ENCODE data around the gene PPDPF.

PPDPF gene

DNA sequence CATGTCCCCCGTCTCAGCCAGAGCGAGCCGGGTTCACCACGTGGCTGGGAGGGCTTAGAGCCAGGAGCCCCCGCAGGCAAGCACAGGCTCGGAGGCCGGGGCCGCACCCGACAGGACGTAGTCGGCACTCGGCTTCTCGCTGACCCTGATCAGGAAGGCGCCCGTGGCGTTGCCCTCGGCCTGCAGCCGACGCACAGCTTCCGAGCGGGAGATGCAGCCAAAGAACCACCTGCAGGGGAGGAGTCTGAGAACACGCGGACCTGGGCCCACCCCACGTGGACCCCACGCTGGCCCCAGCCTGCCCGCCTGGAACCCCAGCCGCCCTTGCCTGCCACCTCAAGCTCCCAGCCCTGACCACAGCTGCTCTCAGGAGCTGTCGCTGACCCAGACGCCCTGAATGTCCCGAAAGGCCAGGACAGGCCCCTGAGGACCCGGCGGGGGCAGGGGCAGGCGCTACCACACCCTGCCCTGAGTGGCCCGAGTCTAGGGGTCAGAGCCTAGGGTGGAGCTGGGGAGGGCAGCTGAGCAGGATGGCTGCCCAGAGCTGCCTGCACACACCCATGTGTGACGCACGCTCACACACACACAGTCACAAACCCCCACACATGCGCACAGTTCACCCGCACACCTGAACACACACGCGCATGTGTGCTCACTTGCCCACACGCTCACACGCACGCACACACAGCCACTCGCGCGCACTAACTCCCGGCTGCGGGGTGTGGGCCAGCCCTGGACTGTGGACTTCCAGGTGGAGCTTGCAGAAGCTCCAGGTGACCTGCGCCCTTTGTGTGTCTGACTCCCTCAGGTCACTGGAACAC lies 14.5 kb downstream of the PPDPF start:
- no peak for DNase-seq (ENCODE audit: low read depth)
- no peak overlapping the region for H3K4me3 ChIP-seq (ENCODE audit: low read depth, low read length)
- TF ChIP-seq, protein P1, sequence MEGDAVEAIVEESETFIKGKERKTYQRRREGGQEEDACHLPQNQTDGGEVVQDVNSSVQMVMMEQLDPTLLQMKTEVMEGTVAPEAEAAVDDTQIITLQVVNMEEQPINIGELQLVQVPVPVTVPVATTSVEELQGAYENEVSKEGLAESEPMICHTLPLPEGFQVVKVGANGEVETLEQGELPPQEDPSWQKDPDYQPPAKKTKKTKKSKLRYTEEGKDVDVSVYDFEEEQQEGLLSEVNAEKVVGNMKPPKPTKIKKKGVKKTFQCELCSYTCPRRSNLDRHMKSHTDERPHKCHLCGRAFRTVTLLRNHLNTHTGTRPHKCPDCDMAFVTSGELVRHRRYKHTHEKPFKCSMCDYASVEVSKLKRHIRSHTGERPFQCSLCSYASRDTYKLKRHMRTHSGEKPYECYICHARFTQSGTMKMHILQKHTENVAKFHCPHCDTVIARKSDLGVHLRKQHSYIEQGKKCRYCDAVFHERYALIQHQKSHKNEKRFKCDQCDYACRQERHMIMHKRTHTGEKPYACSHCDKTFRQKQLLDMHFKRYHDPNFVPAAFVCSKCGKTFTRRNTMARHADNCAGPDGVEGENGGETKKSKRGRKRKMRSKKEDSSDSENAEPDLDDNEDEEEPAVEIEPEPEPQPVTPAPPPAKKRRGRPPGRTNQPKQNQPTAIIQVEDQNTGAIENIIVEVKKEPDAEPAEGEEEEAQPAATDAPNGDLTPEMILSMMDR (IDR thresholded peaks at IDR 0.05; ENCODE audit: insufficient read depth, low read depth, low read length, missing control alignments): no peak

- TF ChIP-seq, protein P1 (IDR thresholded peaks at IDR 0.05; ENCODE audit: insufficient read depth, low read depth, low read length, missing control alignments): no peak
- H3K4me3 ChIP-seq (ENCODE audit: low read depth, low read length): peak overlapping the region; percentile 59
- no peak for DNase-seq (ENCODE audit: low read depth)
Observed at GRCh38 chr20:63536241-63536977, 15.8 kb downstream of the PPDPF start.

DNA sequence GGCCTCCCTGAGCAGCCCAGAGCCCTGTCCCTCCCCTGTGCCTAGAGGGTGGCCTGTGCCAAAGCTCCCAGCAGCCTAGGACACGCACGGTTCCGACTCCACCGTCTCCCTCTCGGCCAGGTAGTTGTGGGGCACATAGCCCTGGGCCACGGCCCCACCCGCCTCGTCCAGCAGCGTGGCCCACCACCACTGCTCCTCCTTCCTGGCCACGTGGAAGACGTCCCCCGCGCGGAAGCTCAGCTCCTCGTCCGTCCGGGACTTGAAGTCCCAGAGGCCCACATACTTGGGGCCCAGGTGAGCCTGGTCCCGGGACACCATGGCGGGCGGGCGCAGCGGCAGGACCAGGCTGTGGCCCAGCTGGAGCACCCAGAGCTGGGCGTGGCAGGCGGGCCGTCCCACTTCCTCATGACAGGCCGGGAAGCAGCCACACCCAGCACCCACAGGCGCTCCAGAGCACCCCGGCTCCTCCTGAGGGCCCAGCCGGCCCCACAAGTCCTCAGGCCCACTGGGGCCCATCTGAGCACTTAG lies 16.5 kb downstream of the PPDPF start, which contains the start of gene PTK6:
Gene PTK6, minus strand, starts transcription at position 380 of the 528 bp plus-strand sequence. Its CDS starts 62 bp downstream, at position 318.
- peak within 1 kb of the TSS; percentile 59 for H3K4me3 ChIP-seq (ENCODE audit: low read depth, low read length)
- peak; percentile 72 for DNase-seq (ENCODE audit: low read depth)
- TF ChIP-seq, protein P1 (IDR thresholded peaks at IDR 0.05; ENCODE audit: insufficient read depth, low read depth, low read length, missing control alignments): no peak

GRCh38 chr20:63537525-63538203 lies 17.1 kb downstream of the PPDPF start:
- TF ChIP-seq, protein P1 (IDR thresholded peaks at IDR 0.05; ENCODE audit: insufficient read depth, low read depth, low read length, missing control alignments): peak; percentile 97
- H3K4me3 ChIP-seq (ENCODE audit: low read depth, low read length): peak overlapping the region; percentile 59

GRCh38 chr20:63538204-63539091 lies 17.9 kb downstream of the PPDPF start:
- H3K4me3 ChIP-seq (ENCODE audit: low read depth, low read length): peak overlapping the region; percentile 21
- TF ChIP-seq, protein P1 (IDR thresholded peaks at IDR 0.05; ENCODE audit: insufficient read depth, low read depth, low read length, missing control alignments): no peak
- DNase-seq (ENCODE audit: low read depth): peak; percentile 63

More at GRCh38 chr20:63537525-63538203, 17.1 kb downstream of the PPDPF start:
- DNase-seq (ENCODE audit: low read depth): peak; percentile 99

DNA sequence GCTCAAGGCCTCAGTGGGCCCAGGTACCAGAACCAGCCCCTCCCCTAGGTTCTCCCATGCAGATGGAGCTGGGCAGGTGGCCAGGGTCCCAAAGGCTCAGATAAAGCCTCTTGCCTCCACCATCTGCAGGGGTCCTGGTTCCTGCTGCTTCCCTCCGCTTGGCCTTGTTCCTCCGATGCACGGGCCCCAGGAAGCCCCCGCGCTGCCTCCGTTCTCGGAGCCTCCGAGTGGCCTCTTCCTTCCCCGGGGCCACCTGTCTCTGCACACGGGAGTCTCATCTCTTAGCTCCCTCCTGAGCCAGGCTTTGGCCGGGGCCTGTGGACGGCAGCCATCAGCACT lies 18.5 kb downstream of the PPDPF start:
- no peak overlapping the region for H3K4me3 ChIP-seq (ENCODE audit: low read depth, low read length)
- TF ChIP-seq, protein P1 (IDR thresholded peaks at IDR 0.05; ENCODE audit: insufficient read depth, low read depth, low read length, missing control alignments): no peak
- no peak for DNase-seq (ENCODE audit: low read depth)
